ENCODE results near the gene ENTPD6.
"Not testable (repeated sequence)": the region's sequence is repeated elsewhere in the genome, so short reads cannot be mapped to it uniquely, and the experiment has no call there.

The ENTPD6 gene

DNA sequence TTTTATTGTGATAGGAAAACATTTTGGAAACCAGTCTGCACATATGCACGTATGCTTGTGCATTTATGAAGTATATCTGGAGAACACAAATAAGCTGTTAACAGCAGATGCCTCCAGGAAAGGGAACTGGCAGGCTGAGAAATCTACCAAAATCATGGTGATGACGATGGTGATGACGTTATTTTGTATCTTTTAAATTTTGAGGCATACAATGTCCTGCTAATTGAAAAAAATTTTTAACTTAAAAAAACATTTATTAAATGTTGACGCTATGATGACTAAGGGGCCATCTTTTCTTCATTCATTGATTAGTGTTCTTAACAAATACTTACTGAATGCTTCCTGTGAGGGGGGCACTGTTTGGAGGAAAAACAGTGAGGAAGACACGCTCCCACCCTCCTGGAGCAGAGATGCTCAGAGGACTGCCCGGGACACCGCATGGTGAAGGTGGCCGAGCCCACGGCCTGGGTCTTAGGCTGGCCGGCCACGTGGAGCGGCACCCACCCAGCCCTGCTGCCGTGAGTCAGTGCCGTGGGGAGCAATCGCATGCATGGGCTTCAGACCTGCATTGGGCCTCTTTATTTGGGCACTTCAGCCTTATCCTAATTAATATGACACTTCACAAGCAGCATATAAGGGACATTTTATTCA, 15.9 kb upstream of the ENTPD6 start:
- Mint-ChIP-seq H3K4me3 (no peak overlapping the region), H3K27ac (no peak overlapping the region), H3K9me3 (peaks cover 26% of the 10 kb centered on the region), H3K36me3 (ENCODE audit: low read depth) (no peaks in the 10 kb centered on the region), H3K4me1 (no peaks in the 10 kb centered on the region), H3K27me3 (ENCODE audit: low read depth, poor library complexity) (peaks cover 49% of the 10 kb centered on the region)
- TF ChIP-seq, protein P1, sequence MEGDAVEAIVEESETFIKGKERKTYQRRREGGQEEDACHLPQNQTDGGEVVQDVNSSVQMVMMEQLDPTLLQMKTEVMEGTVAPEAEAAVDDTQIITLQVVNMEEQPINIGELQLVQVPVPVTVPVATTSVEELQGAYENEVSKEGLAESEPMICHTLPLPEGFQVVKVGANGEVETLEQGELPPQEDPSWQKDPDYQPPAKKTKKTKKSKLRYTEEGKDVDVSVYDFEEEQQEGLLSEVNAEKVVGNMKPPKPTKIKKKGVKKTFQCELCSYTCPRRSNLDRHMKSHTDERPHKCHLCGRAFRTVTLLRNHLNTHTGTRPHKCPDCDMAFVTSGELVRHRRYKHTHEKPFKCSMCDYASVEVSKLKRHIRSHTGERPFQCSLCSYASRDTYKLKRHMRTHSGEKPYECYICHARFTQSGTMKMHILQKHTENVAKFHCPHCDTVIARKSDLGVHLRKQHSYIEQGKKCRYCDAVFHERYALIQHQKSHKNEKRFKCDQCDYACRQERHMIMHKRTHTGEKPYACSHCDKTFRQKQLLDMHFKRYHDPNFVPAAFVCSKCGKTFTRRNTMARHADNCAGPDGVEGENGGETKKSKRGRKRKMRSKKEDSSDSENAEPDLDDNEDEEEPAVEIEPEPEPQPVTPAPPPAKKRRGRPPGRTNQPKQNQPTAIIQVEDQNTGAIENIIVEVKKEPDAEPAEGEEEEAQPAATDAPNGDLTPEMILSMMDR (IDR thresholded peaks at IDR 0.05): no peak
- DNase-seq: no peak

DNA sequence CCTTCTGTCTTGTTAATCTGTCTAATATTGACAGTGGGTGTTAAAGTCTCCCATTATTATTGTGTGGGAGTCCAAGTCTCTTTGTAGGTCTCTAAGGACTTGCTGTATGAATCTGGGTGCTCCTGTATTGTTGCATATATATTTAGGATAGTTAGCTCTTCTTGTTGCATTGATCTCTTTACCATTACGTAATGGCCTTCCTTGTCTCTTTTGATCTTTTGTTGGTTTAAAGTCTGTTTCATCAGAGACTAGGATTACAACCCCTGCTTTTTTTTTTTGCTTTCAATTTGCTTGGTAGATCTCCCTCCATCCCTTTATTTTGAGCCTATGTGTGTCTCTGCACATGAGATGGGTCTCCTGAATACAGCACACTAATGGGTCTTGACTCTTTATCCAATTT, 11.1 kb upstream of the ENTPD6 start:
- H3K36me3 Mint-ChIP-seq (ENCODE audit: low read depth); DNase-seq; H3K4me1 Mint-ChIP-seq; H3K4me3 Mint-ChIP-seq; H3K27ac Mint-ChIP-seq: not testable (repeated sequence)
- peaks cover 52% of the 10 kb centered on the region for H3K27me3 Mint-ChIP-seq (ENCODE audit: low read depth, poor library complexity)
- H3K9me3 Mint-ChIP-seq: peaks cover 57% of the 10 kb centered on the region

DNA sequence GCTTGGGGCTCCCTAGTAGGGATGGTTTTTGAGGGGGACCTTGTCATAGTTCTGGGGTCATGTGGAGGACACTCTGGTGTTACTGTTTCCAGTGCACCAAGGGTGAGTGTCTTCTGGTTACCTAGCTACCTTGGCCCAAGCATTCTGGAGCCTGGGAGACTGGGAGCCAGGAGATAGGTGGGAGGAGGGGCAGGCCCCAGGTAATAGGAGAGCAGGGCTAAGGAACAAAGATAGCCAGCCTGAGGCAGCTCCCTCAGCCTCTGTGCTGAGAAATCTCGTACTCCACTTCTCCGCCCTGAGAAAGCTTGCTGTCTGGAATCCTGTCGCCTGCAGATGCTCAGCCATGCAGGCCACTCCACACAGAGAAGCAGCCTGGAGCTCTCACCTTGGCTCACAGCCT, 8.3 kb upstream of the ENTPD6 start:
- Mint-ChIP-seq H3K9me3 (peaks cover 54% of the 10 kb centered on the region), H3K4me3 (no peak overlapping the region), H3K36me3 (ENCODE audit: low read depth) (no peaks in the 10 kb centered on the region), H3K27ac (no peak overlapping the region), H3K27me3 (ENCODE audit: low read depth, poor library complexity) (peaks cover 60% of the 10 kb centered on the region), H3K4me1 (no peaks in the 10 kb centered on the region)
- no peak for DNase-seq
- TF ChIP-seq, protein P1 (IDR thresholded peaks at IDR 0.05): no peak

DNA sequence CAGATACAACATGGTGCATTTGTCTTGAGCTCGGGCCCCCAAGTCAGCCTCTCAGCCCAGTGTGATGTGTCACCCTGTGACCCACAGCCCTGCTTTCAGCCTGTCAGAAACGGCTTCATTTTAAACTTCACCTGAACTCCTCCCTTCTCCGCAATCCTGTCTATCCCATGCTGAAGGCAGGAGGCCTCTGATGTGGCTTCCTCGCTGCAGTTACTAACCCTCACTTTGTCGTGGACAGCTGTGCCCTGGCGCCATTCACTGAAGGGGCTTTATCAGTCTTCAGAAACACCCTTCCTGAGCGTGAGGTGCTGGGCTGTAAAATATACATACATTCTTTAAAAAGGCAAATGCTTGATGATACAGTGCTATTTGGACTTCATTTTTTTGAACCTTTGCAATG, 7.9 kb upstream of the ENTPD6 start:
- H3K27ac Mint-ChIP-seq: no peak overlapping the region
- no peak for DNase-seq
- H3K4me1 Mint-ChIP-seq: no peaks in the 10 kb centered on the region
- H3K36me3 Mint-ChIP-seq (ENCODE audit: low read depth): no peaks in the 10 kb centered on the region
- H3K4me3 Mint-ChIP-seq: no peak overlapping the region
- H3K27me3 Mint-ChIP-seq (ENCODE audit: low read depth, poor library complexity): peaks cover 56% of the 10 kb centered on the region
- H3K9me3 Mint-ChIP-seq: peaks cover 50% of the 10 kb centered on the region
- TF ChIP-seq, protein P1 (IDR thresholded peaks at IDR 0.05): no peak

DNA sequence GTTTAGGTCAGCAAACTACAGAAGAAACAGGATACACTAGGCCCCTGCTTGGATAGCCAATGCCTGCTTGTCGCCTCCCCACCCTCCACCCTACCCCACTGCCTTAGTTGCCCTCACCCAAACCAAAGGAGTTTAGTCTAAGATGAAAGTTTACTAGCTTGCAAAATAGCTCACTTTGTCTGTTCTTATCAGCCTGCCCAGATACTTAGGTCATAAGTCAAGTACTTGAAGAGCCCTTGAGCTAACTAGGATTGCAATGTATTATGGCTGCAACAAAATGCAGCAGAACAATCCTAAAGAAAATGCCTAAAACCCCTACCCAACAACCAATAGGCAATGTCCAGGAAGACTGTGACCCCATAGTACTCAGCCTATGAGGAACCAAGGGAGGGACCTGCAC, 7.3 kb upstream of the ENTPD6 start:
- no peak for DNase-seq
- Mint-ChIP-seq H3K4me1 (no peaks in the 10 kb centered on the region), H3K9me3 (peaks cover 44% of the 10 kb centered on the region), H3K27ac (no peak overlapping the region), H3K4me3 (no peak overlapping the region), H3K27me3 (ENCODE audit: low read depth, poor library complexity) (peaks cover 62% of the 10 kb centered on the region), H3K36me3 (ENCODE audit: low read depth) (no peaks in the 10 kb centered on the region)
- TF ChIP-seq, protein P1 (IDR thresholded peaks at IDR 0.05): no peak

DNA sequence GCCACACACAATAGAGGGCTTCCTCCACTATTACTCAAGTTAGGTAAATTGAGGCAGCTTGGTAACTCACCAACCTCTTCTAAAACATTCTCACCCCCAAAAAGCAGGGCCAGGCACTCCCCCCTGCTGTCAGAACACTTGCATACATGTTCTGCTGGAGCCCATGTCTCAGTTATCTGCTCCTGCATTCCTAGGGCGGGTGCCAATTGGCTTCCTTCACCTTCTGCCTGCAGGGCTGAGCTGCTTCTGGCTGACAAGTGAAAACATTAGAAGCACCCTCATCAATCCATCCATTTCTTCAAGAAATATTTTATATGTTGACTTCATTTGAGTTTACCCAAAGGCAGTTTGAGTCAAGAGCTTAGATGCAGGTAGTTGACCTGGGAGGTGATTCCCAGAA, 4.5 kb upstream of the ENTPD6 start:
- no peak for DNase-seq
- TF ChIP-seq, protein P1 (IDR thresholded peaks at IDR 0.05): no peak
- H3K9me3 Mint-ChIP-seq: peaks cover 16% of the 10 kb centered on the region

More for the DNA sequence above, 4.5 kb upstream of the ENTPD6 start:
- Mint-ChIP-seq H3K4me1 (peaks cover under 1% of the 10 kb centered on the region), H3K4me3 (no peak overlapping the region), H3K27me3 (ENCODE audit: low read depth, poor library complexity) (peaks cover 43% of the 10 kb centered on the region), H3K36me3 (ENCODE audit: low read depth) (no peaks in the 10 kb centered on the region), H3K27ac (no peak overlapping the region)
